Lower lobe of right lung (tissue), 2 donors: ENCODE measurements around the gene TMED4. TPM values are rescaled to one million over a fixed set of nuclear protein-coding genes. Genes with fewer than 3 reads are reported as not detected.

Experiments
- ATAC-seq, 2 donors: fragments of 200-7000 bp; cut with Tn5 transposase; one replicate each; pipeline ENCODE4 v1.9.1; 2020 to 2022; ENCODE audit warnings: mild to moderate bottlenecking in 2 of 2, moderate library complexity in 2 of 2
- DNase-seq: peaks from one replicate; pipeline ENCODE4 v3.0.0-alpha.2; 2020
- H3K27ac ChIP-seq: fragments of 200-600 bp; one replicate; pipeline ENCODE4 v1.8.0; 2022
- H3K27me3 ChIP-seq: fragments of 200-600 bp; one replicate; pipeline ENCODE4 v1.8.0; 2022; ENCODE audit warnings: low read depth
- H3K36me3 ChIP-seq: fragments of 200-600 bp; one replicate; pipeline ENCODE4 v1.8.0; 2022; ENCODE audit warnings: mild to moderate bottlenecking
- H3K4me1 ChIP-seq: fragments of 200-600 bp; one replicate; pipeline ENCODE4 v1.8.0; 2022
- H3K4me3 ChIP-seq: fragments of 200-600 bp; one replicate; pipeline ENCODE4 v1.8.0; 2022; ENCODE audit warnings: mild to moderate bottlenecking
- H3K9me3 ChIP-seq: fragments of 200-600 bp; one replicate; pipeline ENCODE4 v1.8.0; 2022
- intact Hi-C: fragments of 100-400 bp; cut with DNase I; formaldehyde crosslinking; loops from one replicate; pipeline ENCODE4 v1.11.0; 2022
- total RNA-seq: library from RNA; stranded (reverse); fragmentation: NEBNext Ultra II Directional; extraction: Animal tissue kit (Norgen Biotek cat#: 25700); gene quantifications from one replicate; pipeline ENCODE4 v1.2.1, GENCODE V29; 2021
- TF ChIP-seq, protein P1 (sequence below): fragments of 200-600 bp; IDR thresholded peaks from one replicate; pipeline ENCODE4 v1.8.0; 2022; ENCODE audit warnings: antibody characterized with exemption, mild to moderate bottlenecking
- donor health status: DM: no; HTN: yes; CAD: no; lungs with severe emphysema.

The TMED4 gene
- total RNA-seq, 1 donor from 2014 or later: 71.9 TPM

DNA sequence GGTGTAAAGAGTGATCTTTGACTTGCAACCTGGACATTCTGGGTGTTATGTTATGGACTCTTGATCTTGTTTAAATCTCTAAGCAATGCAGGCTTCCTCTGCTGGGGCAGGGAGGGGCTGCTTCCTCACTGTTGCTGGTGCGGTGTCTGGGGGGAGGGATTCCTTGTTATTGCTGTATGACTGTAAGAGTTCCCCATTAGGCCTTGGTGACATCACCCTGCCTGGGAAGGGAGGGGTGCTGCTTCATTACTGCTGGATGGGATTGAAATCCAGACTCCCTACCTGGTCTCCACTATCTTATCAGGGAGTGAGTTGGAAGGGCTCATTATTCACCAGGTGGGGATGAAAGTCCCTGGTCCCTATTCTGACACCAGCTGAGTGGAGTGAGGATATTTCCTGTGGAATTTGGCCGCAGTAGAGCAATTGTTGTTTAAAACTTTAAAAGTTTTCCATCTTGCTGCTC is 33.1 kb upstream of the TMED4 start:
- Histone ChIP-seq H3K36me3 (no peaks in the 10 kb centered on the region), H3K27me3 (no peaks in the 10 kb centered on the region), H3K4me3 (no peak overlapping the region), H3K4me1 (peaks cover 54% of the 10 kb centered on the region), H3K27ac (peak overlapping the region; percentile 54), H3K9me3 (no peaks in the 10 kb centered on the region)
- DNase-seq (peak; percentile 75), ATAC-seq (peak; percentile 78 to 91)
- intact Hi-C loops: no loop called here
- TF ChIP-seq, protein P1, sequence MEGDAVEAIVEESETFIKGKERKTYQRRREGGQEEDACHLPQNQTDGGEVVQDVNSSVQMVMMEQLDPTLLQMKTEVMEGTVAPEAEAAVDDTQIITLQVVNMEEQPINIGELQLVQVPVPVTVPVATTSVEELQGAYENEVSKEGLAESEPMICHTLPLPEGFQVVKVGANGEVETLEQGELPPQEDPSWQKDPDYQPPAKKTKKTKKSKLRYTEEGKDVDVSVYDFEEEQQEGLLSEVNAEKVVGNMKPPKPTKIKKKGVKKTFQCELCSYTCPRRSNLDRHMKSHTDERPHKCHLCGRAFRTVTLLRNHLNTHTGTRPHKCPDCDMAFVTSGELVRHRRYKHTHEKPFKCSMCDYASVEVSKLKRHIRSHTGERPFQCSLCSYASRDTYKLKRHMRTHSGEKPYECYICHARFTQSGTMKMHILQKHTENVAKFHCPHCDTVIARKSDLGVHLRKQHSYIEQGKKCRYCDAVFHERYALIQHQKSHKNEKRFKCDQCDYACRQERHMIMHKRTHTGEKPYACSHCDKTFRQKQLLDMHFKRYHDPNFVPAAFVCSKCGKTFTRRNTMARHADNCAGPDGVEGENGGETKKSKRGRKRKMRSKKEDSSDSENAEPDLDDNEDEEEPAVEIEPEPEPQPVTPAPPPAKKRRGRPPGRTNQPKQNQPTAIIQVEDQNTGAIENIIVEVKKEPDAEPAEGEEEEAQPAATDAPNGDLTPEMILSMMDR: no peak

DNA sequence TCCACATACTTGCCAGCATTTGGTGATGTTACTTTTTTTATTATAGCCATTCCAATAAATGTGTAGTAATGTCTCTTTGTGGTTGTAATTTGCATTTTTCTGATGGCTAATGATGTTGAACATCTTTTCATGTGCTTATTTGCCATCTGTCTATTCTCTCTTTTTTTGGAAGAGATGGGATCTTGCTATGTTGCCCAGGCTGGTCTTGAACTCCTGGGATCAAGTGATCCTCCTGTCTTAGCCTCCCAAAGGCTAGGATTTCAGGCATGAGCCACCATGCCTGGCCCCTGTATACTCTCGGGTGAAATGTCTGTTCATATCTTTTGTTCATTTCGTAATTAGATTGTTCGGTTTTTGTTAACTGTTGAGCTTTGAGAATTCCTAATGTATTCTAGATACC is 27.8 kb upstream of the TMED4 start:
- ATAC-seq (no peak), DNase-seq (no peak)
- Histone ChIP-seq H3K9me3 (no peaks in the 10 kb centered on the region), H3K4me1 (peaks cover 41% of the 10 kb centered on the region), H3K27ac (no peak overlapping the region), H3K36me3 (no peaks in the 10 kb centered on the region), H3K4me3 (no peak overlapping the region), H3K27me3 (no peaks in the 10 kb centered on the region)
- intact Hi-C loops: no loop called here
- TF ChIP-seq, protein P1: no peak

DNA sequence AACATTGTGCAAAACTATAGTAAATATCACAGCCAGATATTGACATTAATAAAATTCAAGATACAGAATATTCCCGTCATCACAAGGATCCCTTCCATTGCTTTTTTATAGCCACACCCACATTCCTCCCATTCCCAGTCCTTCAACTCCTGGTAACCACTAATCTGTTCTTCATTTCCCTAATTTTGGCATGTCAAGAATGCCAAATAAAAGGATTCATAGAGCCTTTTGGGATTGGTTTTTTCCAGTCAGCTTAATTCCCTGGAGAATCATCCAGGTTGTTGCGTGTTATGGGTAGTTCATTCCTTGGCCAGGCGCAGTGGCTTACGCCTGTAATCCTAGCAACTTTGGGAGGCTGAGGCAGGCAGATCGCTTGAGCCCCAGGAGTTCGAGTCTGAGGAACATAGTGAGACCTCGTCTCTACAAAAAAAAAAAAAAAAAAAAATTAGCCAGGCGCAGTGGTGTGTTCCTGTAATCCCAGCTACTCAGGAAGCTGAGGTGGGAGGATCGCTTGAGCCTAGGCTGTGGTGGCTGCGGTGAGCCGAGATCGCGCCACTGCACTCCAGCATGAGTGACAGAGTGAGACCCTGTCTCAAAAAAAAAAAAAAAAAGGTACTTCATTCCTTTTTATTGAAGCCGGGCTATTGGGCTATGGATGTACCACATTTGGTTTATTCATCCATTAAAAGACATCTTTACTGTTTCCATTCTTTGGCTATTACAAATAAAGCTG is 27.1 kb upstream of the TMED4 start:
- H3K27ac ChIP-seq: no peak overlapping the region
- intact Hi-C loops: no loop called here
- H3K4me3 ChIP-seq: no peak overlapping the region
- no peaks in the 10 kb centered on the region for H3K27me3 ChIP-seq
- ATAC-seq (no peak), DNase-seq (no peak)
- no peaks in the 10 kb centered on the region for H3K36me3 ChIP-seq
- H3K4me1 ChIP-seq: peaks cover 34% of the 10 kb centered on the region
- TF ChIP-seq, protein P1: no peak
- H3K9me3 ChIP-seq: no peaks in the 10 kb centered on the region

DNA sequence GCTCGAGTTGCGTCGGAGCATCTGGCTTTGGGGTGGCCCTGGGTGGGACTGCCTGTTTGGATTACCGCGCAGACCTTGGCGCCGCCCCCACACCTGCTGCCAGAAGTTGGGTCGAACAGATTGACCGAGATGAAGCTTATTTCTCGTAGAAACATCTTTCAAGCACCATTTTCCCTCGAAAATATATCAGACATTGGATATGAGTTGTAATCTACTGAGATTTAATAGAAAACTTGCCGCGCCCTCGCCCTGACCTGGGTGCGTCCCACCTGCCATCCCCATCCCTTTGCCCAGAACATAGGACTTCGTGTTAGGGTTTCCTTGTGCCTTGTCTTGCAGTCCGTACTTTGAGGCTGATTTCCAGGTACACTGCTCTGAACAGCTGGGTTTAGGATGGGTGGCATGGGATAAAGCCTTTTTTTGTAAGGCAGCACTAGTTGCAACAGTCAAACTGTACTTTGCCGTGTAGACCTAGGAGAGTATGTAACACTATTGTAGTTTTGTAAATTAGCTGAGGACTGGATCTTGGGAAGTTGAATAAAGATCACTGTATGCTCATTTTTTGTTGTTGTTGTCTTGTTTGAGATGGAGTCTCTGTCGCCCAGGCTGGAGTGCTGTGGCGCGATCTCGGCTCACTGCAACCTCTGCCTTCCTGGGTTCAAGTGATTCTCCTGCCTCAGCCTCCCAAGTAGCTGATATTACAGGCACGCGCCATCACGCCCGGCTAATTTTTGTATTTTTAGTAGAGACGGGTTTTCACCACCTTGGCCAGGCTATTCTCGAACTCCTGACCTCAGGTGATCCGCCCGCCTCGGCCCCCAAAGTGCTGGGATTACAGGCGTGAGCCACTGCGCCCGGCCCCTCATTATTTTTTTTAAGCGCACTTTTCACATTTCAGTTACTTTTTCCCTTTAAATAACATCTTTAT is 25.4 kb upstream of the TMED4 start:
- DNase-seq: no peak
- intact Hi-C loops: no loop called here
- Histone ChIP-seq H3K9me3 (no peaks in the 10 kb centered on the region), H3K27ac (peak overlapping the region; percentile 99), H3K36me3 (no peaks in the 10 kb centered on the region), H3K4me1 (peaks cover 30% of the 10 kb centered on the region), H3K27me3 (no peaks in the 10 kb centered on the region), H3K4me3 (peak overlapping the region; percentile 68)
- no peak for ATAC-seq
- TF ChIP-seq, protein P1: no peak

DNA sequence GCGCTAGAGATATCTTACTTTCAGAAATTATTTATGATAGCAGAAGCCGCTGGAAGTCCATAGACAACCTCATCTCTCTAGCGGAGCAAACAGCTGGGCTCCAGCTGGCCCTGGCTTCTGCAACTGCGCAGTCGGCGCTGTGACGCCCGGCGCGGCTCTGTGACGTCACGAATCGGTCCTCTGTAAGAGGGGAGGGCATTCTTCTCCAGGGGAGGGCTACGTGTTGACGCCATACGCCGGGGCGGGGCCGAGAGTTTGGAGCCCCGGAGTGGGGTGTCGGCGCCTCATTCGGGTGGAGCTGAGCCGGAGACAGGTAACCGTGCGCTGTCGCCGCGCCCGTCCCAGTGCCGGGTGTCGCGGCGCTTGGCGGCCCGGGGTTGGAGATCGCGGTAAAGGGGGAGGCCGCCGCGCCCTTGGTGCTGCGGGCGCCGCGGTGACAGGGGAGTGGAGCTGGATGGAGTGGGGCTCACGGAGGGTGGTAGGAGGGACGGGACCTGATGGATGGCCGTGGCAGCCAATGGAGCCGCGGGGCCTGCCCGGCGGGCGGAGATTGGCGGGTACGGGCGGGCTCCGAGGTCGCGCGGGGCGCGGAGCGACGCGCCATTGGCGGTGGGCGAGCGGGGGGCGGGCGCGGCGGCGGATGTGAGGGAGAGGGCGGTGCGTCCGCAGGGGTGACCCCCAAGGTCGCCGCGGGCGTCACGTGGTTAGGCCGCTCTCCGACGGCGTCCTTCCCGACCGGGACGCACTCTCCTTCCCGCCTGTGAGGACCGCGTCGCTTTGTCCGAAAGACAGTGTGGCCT is 24.5 kb upstream of the TMED4 start, which contains the start of gene OGDH:
Gene OGDH, plus strand, starts transcription at position 287 of the 800 bp plus-strand sequence. CDS start 17,717 bp downstream, outside the sequence.
- DNase-seq: peak; percentile 99
- Histone ChIP-seq H3K27me3 (no peaks in the 10 kb centered on the region), H3K4me3 (peak within 1 kb of the TSS; percentile 68), H3K4me1 (peaks cover 30% of the 10 kb centered on the region), H3K27ac (peak within 1 kb of the TSS; percentile 99), H3K36me3 (no peaks in the 10 kb centered on the region), H3K9me3 (no peaks in the 10 kb centered on the region)
- TF ChIP-seq, protein P1: no peak
- intact Hi-C loops: no loop called here
- peak; percentile 99 for ATAC-seq
